Measurements from ENCODE around the gene EPB41.

DNA sequence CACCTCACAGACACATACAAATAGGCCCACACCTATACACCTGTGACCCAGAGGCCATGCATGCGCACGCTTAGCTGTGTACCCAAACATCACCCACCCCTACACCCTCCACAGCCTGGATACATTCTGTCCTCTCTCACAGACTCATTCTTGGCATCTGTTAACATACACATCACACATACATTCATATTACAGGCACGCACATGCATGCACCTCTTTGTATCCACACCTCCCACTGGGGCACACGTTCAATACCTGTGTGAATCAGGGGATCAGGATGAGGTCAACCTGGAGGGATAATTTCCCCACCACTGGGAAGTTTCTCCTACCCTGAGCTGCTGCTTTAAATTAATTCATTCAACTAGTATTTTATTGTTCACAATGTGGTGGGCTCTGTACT, 35.6 kb upstream of the EPB41 start:
- TF ChIP-seq, protein P1, sequence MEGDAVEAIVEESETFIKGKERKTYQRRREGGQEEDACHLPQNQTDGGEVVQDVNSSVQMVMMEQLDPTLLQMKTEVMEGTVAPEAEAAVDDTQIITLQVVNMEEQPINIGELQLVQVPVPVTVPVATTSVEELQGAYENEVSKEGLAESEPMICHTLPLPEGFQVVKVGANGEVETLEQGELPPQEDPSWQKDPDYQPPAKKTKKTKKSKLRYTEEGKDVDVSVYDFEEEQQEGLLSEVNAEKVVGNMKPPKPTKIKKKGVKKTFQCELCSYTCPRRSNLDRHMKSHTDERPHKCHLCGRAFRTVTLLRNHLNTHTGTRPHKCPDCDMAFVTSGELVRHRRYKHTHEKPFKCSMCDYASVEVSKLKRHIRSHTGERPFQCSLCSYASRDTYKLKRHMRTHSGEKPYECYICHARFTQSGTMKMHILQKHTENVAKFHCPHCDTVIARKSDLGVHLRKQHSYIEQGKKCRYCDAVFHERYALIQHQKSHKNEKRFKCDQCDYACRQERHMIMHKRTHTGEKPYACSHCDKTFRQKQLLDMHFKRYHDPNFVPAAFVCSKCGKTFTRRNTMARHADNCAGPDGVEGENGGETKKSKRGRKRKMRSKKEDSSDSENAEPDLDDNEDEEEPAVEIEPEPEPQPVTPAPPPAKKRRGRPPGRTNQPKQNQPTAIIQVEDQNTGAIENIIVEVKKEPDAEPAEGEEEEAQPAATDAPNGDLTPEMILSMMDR (IDR thresholded peaks at IDR 0.05; ENCODE audit: low read depth, low read length, missing input control), result no peak
- TF ChIP-seq, protein P2, sequence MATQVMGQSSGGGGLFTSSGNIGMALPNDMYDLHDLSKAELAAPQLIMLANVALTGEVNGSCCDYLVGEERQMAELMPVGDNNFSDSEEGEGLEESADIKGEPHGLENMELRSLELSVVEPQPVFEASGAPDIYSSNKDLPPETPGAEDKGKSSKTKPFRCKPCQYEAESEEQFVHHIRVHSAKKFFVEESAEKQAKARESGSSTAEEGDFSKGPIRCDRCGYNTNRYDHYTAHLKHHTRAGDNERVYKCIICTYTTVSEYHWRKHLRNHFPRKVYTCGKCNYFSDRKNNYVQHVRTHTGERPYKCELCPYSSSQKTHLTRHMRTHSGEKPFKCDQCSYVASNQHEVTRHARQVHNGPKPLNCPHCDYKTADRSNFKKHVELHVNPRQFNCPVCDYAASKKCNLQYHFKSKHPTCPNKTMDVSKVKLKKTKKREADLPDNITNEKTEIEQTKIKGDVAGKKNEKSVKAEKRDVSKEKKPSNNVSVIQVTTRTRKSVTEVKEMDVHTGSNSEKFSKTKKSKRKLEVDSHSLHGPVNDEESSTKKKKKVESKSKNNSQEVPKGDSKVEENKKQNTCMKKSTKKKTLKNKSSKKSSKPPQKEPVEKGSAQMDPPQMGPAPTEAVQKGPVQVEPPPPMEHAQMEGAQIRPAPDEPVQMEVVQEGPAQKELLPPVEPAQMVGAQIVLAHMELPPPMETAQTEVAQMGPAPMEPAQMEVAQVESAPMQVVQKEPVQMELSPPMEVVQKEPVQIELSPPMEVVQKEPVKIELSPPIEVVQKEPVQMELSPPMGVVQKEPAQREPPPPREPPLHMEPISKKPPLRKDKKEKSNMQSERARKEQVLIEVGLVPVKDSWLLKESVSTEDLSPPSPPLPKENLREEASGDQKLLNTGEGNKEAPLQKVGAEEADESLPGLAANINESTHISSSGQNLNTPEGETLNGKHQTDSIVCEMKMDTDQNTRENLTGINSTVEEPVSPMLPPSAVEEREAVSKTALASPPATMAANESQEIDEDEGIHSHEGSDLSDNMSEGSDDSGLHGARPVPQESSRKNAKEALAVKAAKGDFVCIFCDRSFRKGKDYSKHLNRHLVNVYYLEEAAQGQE (IDR thresholded peaks at IDR 0.05), result no peak
- TF ChIP-seq, protein P3, sequence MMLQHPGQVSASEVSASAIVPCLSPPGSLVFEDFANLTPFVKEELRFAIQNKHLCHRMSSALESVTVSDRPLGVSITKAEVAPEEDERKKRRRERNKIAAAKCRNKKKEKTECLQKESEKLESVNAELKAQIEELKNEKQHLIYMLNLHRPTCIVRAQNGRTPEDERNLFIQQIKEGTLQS (IDR thresholded peaks at IDR 0.05), result no peak
- TF ChIP-seq FOXA2 (IDR thresholded peaks at IDR 0.05) (no peak), TAF1 (conservative IDR thresholded peaks at IDR 0.05) (no peak), RXRA (IDR thresholded peaks at IDR 0.05) (no peak), RAD21 (IDR thresholded peaks at IDR 0.05) (no peak), SP1 (IDR thresholded peaks at IDR 0.05) (no peak), FOXA1 (IDR thresholded peaks at IDR 0.05) (no peak), GABPA (IDR thresholded peaks at IDR 0.05 in 1 of 2, conservative IDR thresholded peaks at IDR 0.05 in 1 of 2) (no peak), HNF4A (conservative IDR thresholded peaks at IDR 0.05) (no peak)
- TF ChIP-seq, protein P4, sequence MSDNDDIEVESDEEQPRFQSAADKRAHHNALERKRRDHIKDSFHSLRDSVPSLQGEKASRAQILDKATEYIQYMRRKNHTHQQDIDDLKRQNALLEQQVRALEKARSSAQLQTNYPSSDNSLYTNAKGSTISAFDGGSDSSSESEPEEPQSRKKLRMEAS (IDR thresholded peaks at IDR 0.05), result no peak

Measured in liver (tissue), 3 donors.